ENCODE data around the gene RETSAT.
"Not testable (repeated sequence)": the region's sequence is repeated elsewhere in the genome, so short reads cannot be mapped to it uniquely, and the experiment has no call there.

The RETSAT gene

DNA sequence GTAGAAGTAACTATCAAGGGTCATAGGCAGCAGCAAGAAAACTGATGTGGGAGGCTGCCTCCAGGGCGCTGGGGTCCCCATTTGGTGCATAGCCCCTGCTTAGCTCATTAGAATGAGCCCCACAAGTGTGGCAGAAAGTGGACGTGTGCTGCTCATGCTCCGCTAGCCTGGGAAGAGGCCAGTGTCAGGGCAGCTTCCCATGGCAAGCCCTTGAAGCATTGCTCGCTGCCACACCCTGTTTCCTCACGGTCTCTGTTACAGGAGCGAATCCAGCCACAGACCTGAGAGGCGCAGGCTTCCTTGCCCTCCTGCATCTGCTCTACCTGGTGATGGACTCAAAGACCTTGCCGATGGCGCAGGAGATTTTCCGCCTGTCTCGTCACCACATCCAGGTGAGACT, 22.8 kb upstream of the RETSAT start:
- no peak for DNase-seq

DNA sequence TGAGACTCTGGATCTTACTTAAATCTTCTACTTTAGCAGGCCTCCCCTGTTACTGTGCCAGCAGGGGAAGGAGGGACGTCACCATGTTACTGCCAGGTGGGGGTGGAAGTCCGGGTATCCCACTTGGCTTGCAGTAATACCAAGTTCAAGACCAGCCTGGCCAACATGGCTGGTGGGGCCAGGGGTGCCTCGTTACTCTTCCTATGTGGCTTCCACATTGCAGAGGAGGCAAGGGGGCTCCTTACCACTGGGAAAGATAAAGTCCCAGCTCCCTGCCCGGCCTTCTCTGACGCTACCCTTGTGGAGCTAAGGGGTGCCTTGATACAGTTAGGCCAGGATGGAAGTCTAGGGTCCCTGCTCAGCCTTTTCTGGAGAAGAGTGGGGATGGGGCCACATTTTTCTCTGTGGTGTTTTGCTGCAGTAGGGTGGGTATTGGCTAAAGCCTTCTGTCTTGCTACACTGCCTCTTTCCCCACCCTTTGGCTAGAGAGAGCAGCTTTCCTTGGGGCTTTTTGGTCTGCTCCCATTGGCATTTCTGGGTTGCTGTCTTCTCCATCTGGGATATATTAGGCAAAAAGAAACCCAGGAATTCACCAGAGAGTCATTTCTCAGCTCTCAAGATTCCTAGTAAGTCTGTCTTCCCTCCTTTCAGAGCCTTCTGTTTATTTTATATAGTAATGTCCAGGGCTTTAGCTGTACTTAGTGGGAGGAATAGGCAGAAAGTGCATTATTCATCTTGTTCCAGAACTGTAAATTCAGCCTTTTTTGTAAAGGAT, 22.1 kb upstream of the RETSAT start:
- DNase-seq: no peak

GRCh38 chr2:85371045-85371444, 16.7 kb upstream of the RETSAT start:
- DNase-seq: no peak

DNA sequence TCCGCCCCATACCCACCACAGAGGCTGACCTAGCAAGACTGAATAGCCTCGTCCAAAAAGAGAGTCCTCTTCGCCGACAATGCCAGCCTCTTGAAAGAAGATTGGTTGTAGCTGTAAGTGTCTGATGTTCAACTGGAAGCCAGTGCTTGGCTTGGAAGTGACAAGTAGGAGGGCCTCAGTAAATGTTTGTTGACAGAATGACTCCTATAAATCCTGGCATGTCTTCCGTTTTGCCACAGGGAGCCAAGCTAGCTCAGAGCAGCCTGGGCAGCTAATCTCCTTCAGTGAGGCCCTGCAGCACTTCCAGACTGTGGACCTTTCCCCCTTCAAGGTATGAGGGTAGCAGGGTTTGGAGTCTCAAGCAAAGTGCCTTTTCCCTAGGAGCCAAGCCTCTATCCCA, 15.2 kb upstream of the RETSAT start:
- DNase-seq: no peak

GRCh38 chr2:85368921-85369320, 14.6 kb upstream of the RETSAT start:
- no peak for DNase-seq

DNA sequence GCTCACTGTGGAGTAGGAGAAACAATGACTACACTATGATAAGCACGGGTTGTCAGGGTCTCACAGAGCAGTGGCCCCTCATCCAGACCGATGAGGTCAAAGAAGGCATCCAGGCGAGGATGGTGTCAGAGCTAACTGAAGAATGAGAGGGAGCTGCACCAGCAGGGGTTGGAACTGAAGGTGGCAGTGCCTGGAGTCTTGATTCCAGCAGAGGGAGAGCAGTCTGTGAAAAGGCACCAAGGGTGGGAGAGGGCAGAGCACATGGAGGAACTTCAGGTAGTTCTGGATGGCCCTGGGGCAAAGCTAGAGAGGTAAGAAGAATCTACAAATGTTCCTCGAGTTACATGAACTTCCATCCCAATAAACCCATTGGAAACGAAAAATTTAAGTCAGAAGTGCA, 12.9 kb upstream of the RETSAT start:
- DNase-seq: no peak

DNA sequence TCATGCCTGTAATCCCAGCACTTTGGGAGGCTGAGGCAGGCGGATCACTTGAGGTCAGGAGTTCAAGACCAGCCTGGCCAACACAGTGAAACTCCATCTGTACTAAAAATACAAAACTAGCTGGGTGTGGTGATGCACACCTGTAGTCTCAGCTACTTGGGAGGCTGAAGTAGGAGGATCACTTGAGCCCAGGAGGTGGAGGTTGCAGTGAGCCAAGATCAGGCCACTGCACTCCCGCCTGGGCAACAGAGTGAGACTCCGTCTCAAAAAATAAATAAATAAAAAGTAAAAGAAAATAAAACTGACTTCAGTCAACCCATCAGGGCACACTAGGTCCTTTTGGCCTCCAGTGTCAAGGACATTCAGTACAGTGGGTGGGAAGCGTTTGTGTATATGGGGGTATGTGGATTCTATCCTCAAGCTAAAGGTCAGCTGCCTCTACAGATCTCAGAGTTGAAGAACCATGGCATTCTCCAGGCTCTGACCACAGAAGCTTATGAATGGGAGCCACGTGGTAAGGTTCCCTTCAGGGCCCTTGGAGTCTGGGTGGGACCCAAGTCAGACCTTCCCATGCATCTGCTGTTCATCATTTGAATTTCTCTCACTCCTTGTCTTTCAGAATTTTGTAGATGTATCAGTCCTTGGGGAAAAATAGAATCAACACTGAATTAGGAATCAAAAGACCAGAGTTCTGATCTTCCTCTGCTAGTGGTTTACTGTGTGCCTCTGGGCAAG, 8.5 kb upstream of the RETSAT start:
- not testable (repeated sequence) for DNase-seq

- DNase-seq: no peak
These were observed 3.4 kb upstream of the RETSAT start for GRCh38 chr2:85357736-85358135.

DNA sequence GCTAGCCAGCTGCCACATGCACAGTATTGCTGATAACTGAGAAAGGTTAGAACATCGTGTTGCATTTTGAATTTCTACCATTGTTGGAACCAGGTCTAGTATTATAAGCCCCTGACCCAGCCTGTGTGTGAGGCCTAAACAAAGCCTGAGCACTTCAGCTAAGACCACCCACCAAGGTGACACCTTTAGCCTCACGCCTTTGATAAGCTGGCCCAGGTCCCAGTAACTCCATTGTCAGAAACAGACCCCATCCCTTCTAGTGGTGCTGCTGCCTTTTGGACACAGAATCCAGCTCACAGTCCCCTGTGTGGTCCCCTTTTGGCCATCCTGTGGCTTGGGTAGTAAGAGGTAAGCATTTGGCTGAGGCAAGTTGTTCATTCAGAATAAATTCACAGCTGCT, 1.9 kb upstream of the RETSAT start:
- DNase-seq: no peak

- no peak for DNase-seq
These were observed 1.2 kb upstream of the RETSAT start for GRCh38 chr2:85355521-85355920.

- no peak for DNase-seq
These were observed 714 bp upstream of the RETSAT start for GRCh38 chr2:85355073-85355410.

GRCh38 chr2:85353876-85354285, 447 bp downstream of the RETSAT start:
- peak; percentile 13 for DNase-seq

DNA sequence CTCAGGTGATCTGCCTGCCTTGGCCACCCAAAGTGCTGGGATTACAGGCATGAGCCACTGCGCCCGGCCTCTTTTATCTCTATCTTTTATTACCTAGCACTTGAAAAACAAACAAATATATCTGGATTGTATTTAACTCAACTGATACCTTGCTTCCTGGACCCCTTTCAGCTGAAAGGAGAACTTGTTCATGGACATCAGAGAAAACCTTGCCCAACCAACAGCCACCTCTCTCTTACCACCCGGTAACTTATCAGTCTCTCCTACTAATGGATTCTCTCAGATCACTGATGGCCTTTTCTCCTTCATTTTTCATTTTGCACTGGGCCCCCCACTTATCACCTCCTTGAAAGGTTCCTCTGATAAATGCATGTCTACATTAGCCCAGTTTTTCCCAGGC, 6.7 kb downstream of the RETSAT start:
- DNase-seq: no peak

DNA sequence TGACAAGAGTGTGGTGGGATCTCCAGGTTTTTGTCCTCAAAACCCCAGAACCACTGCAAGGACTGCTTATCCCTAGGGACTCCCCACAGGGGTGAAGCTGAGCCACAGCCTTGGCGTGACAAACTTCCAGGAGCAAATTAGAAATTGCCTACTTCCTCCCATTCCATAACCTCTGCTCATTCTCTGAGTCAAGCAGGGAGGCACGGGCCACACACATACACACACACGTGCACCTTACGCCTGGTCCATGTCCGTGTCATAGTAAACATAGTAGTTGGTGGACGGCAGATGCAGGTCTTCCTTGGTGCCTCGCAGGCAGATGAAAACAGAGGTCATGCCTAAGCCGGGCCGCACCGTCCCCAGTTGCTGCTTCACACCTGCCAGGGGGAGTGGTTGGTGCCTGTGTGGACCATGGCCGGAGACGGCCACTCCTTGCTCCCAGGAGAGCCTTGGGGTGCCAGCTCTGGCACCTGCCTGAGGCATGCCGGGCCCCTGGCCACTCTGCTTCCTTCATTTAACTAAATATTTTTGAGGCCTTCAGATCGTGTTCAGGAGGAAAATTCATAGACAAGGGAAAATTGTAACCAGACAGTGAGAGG, 9.9 kb downstream of the RETSAT start:
- no peak for DNase-seq

- not testable (repeated sequence) for DNase-seq
These were observed 11.0 kb downstream of the RETSAT start for GRCh38 chr2:85343207-85343895.

DNA sequence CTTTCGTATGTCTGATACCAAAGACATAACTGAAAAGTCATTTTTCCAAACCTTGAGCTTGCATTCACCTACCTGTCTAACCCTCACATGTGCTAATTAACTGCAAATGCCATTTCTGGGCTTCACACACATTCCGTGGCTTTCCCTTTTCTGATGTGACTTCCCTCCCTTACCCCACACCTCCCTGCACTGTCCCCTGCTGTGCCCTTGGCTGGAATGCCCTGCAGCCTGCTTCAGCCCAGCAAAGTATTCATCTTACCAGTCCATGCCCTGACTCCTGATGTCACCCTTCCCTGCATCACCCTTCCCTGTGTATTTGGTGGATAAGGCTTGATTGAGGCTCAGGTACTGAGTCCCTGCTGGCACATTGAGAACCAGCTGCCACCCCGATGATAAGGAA, 12.2 kb downstream of the RETSAT start:
- no peak for DNase-seq

- DNase-seq: no peak
These were observed 12.9 kb downstream of the RETSAT start for GRCh38 chr2:85341269-85342029.

GRCh38 chr2:85340034-85340892, 14.1 kb downstream of the RETSAT start:
- no peak for DNase-seq

GRCh38 chr2:85334928-85335327, 19.4 kb downstream of the RETSAT start:
- DNase-seq: no peak

DNA sequence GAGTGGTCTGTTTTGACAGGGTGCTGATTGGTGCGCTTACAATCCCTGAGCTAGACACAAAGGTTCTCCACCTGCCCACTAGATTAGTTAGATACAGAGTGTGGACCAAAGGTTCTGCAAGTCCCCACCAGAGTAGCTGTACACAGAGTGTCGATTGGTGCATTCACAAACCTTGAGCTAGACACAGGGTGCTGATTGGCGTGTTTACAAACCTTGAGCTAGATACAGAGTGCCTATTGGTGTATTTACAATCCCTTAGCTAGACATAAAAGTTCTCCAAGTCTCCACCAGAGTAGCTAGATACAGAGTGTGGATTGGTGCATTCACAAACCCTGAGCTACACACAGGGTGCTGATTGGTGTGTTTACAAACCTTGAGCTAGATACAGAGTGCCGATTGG, 20.5 kb downstream of the RETSAT start:
- not testable (repeated sequence) for DNase-seq

- DNase-seq: no peak
These were observed 23.3 kb downstream of the RETSAT start for GRCh38 chr2:85330839-85331636.

Measured in stimulated activated CD4-positive, alpha-beta T cell treated with anti-CD3 and anti-CD28 coated beads, Interleukin-1b, Interleukin-23, amount 100 ng/mL, for 48 hours (primary cell).